ENCODE data around the gene MTHFD1L.
"Not testable (repeated sequence)": the region's sequence is repeated elsewhere in the genome, so short reads cannot be mapped to it uniquely, and the experiment has no call there.

The MTHFD1L gene

DNA sequence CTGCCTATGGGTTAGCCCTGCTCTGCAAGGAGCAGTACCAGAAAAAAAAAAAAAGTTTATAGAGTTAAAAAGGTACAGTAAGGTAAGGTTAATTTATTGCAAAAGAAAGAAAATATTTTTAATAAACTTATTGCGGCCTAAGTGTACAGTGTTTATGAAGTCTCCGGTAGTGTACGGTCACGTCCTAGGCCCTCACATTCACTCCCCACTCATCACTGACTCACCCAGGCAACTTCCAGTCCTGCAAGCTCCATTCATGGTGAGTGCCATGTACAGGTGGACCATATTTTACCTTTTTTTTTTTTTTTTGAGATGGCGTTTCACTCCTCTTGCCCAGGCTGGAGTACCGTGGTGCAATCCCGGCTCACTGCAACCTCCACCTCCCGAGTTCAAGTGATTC is 258.1 kb downstream of the MTHFD1L start:
- DNase-seq (ENCODE audit: low spot score): not testable (repeated sequence)

- DNase-seq (ENCODE audit: low spot score): not testable (repeated sequence)
Observed at GRCh38 chr6:151125242-151125641, 259.7 kb downstream of the MTHFD1L start.

DNA sequence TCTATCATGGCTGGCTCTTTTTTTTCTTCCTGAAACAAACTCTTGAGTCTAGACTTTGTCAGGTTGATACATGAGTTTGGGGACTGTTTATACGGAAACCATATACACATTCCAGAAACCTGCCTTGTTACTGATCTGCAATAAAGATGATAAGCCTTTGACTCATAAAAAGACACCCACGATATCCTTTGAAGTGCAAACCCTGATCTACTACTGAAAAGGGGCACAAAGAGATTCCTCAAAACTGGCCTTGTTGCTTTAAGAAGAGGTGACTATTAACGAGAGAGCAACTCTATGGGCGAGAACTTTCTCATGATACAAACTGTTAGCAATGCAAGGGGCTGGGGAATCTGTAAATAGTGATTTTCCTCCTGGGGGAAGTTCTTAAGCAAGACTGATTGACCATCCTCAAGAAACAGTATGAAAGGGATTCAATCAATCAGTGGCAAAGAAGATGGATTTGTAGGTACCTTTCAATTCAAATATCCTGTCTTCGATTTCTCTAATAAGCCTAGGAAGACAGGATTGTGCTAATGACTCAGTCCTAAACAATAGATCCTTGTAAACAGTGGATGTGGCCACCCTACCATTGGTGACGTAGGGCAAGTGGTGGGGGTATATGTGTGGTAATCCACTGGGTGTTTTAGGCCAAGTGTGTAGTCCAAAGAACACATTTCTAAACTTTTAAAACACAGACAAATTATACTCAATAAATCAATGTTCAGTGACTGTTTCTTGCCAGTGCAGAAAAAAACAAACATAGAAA is 260.3 kb downstream of the MTHFD1L start:
- not testable (repeated sequence) for DNase-seq (ENCODE audit: low spot score)

GRCh38 chr6:151126417-151126724 is 260.9 kb downstream of the MTHFD1L start:
- DNase-seq (ENCODE audit: low spot score): not testable (repeated sequence)

- not testable (repeated sequence) for DNase-seq (ENCODE audit: low spot score)
Observed at GRCh38 chr6:151127133-151127798, 261.8 kb downstream of the MTHFD1L start.

GRCh38 chr6:151128763-151129370 is 263.4 kb downstream of the MTHFD1L start:
- DNase-seq (ENCODE audit: low spot score): no peak

- no peak for DNase-seq (ENCODE audit: low spot score)
Observed at GRCh38 chr6:151130329-151130728, 264.8 kb downstream of the MTHFD1L start.

GRCh38 chr6:151131324-151132007 is 266.0 kb downstream of the MTHFD1L start:
- DNase-seq (ENCODE audit: low spot score): no peak

DNA sequence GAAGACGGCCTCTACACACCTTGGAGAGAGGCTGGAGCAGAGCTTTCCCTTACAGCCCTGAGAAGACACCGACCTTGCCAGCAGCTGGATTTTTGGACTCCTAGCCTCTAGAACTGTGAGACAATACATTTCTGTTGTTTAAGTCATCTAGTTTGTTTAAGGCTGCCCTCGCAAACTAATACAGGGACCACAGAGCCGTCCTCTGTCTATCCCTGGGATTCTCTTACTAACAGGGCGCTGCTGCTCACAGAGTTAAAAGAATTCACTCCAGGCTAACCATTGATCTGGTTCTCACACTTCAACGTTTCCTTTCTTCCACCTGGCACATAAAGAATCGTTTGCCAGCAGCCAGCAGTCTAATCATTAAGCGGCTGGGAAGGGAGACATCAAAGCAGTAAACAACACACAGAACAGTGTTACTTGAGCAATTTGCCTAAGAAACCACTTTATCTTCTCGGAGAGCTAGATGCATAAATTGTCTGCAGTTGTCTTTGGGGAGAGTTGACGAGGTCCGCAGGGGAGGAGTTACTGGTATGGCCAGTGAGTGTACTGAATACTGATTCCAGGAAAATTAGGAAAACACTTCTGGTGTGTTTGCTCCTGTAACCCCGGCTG is 270.7 kb downstream of the MTHFD1L start:
- DNase-seq (ENCODE audit: low spot score): no peak

DNA sequence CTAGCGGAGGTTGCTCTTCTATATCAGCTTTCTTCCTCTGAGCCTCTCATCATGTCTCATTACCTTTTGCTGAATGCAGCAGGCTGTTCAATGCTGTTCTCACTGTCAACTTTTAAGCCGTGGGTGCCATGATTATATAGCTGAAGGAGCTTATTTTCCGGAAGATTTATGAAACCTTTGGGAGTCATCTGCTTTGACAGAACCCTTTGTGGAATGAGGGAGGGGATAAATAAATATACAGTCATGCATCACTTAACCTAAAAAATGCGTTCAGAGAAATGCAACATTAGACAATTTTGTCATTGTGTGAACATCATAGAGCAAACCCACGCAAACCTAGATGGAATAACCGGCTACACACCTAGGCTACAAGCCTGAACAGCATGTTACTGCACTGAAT is 272.0 kb downstream of the MTHFD1L start:
- DNase-seq (ENCODE audit: low spot score): no peak

DNA sequence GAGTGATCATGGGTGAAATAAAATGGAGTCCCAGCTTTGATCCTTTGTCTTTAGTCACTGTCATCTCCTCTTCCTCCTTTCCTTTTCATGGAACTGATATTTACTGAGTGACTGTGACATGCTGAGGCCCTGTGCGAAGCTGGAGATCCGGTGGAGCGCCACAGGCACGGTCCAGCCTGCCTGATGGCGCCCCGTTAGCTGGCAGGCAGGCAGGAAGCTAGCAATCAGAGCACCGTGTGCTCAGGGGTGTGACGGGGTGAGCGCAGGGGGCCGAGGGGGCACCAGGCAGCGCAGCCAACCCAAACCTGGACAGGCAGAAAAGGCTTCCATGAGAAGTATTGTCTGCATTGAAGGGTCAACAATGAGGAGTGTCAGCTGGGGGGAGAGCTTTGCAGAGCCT is 274.0 kb downstream of the MTHFD1L start:
- no peak for DNase-seq (ENCODE audit: low spot score)

DNA sequence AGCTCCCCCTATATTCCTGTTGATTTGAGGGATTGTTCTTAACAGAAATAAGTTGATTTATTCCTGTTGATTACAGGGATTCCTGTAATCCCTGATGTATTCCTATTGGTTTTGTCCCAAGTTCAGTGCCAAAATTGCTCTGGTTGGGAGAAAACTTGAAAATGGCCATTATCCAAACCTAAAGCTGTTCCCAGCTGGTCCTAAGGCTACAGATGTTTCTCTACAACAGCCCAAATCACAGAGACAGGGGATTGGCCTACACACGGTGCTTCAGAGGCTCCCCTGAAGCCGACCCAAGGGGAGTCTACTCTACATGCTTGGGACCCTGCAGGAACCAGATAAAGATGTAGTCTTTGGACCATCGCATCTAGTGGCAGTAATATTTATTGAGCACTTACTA is 275.3 kb downstream of the MTHFD1L start:
- DNase-seq (ENCODE audit: low spot score): no peak

GRCh38 chr6:151141685-151142084 is 276.2 kb downstream of the MTHFD1L start:
- DNase-seq (ENCODE audit: low spot score): no peak

DNA sequence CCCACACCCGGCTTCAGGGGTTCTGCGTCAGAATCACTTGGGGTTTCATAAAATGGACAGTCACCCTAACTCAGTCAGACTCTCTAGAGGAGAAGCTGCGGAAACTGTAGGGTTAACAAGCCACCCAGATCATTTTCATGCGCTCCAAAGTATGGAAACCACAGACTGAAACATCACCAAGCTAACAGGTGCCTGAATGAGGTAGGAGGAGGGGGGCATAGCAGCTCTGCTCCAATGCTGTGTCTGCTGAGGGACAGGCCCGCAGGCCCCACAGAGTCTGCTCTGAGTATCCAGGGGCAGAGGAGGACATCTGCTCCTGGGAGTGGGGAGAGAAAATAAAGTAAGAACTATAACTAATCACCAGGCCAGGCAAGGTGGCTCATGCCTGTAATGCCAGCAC is 277.2 kb downstream of the MTHFD1L start:
- no peak for DNase-seq (ENCODE audit: low spot score)

GRCh38 chr6:151143337-151143736 is 277.8 kb downstream of the MTHFD1L start:
- DNase-seq (ENCODE audit: low spot score): no peak

DNA sequence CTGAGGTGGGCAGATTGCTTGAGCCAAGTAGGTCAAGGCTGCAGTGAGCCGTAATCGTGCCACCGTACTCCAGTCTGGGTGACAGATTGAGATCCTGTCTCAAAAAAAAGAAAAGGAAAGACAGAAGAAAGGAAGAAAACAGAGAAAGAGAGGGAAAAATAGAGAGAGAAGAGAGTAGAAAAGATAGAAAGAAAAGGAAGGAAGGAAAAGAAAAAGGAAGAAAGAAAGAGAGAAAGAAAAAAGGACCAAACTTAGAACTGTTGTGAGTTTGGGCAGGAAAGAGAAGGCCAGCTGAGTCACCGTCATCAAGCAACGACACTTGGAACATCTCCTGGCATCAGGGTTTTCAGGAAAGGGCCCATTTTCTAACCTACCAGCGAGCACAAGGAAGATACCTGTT is 278.3 kb downstream of the MTHFD1L start:
- no peak for DNase-seq (ENCODE audit: low spot score)

- no peak for DNase-seq (ENCODE audit: low spot score)
Observed at GRCh38 chr6:151147118-151147832, 281.8 kb downstream of the MTHFD1L start.

DNA sequence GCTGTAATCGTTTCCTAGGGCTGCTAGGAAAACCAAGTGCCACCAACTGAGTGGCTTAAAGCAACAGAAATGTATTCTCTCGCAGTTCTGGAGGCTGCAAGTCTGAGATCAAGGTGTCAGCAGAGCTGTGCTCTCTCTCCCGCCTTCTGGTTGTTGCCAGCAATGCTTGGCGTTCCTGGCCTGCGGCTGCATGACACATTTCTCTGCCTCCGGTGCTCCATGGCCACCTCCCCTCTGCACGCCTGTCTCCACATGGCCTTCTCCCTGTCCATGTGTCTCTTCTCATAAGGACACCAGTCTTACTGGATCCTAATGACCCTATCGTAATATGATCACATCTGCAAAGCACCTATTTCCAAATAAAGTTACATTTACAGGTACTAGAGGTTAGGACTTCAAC is 282.6 kb downstream of the MTHFD1L start:
- no peak for DNase-seq (ENCODE audit: low spot score)

- DNase-seq (ENCODE audit: low spot score): no peak
Observed at GRCh38 chr6:151149793-151150192, 284.3 kb downstream of the MTHFD1L start.
